ENCODE data around the gene RBMS2. TPM values are rescaled to one million over a fixed set of nuclear protein-coding genes. Genes with fewer than 3 reads are reported as not detected.

RBMS2 gene
- total and polyA plus RNA-seq, 2 donors (not counting 1 experiment from before 2014, with no cell fraction given): 0.81 to 7.6 TPM

DNA sequence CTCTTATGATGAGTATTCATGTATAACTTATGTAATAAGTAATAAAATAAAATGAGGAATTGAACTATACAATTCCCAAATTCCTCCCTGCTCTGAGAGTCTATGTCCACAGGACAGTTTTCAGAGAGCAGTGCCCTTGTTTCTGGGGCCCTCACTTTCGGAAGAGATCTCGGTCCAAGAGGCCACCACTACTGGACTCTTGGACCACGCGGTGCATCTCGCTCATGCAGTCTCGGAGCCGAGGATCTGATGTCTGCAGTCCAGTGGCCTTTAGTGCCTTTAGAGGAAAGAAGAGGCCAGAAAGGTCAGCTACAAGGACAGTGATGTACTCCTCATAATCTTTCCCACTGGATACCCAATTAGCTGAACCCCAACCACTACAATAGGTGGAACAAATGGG is 42.0 kb upstream of the RBMS2 start:
- intact Hi-C loops (cut with micrococcal nuclease): no loop called here
- Mint-ChIP-seq H3K27me3 (no peaks in the 10 kb centered on the region), H3K27ac (no peak overlapping the region), H3K4me3 (no peak overlapping the region), H3K9me3 (ENCODE audit: insufficient read depth) (no peaks in the 10 kb centered on the region), H3K4me1 (peaks cover 5% of the 10 kb centered on the region)
- Histone ChIP-seq H4K20me1 (ENCODE audit: control insufficient read depth, insufficient read depth, low read length, poor library complexity, severe bottlenecking) (no peaks in the 10 kb centered on the region), H3K4me1 (ENCODE audit: control insufficient read depth in 2 of 2, insufficient read depth in 2 of 2, low read length in 2 of 2) (no peaks in the 10 kb centered on the region), H2AFZ (ENCODE audit: insufficient read depth, low read depth, low read length, poor library complexity, severe bottlenecking) (no peak overlapping the region), H3K27me3 (replicated peaks in 1 of 4; ENCODE audit: control extremely low read depth in 1 of 4, control insufficient read depth in 3 of 4, insufficient read depth in 4 of 4, low read length in 3 of 4) (no peaks in the 10 kb centered on the region), H3K36me3 (replicated peaks in 1 of 2; ENCODE audit: control extremely low read depth in 1 of 2, control insufficient read depth in 1 of 2, extremely low read depth in 1 of 2, insufficient read depth in 2 of 2, low read length in 1 of 2) (no peaks in the 10 kb centered on the region), H3K9ac (ENCODE audit: low read length) (no peak overlapping the region), H3K9me3 (ENCODE audit: control extremely low read depth in 1 of 3, control insufficient read depth in 2 of 3, insufficient read depth in 1 of 3, low read length in 2 of 3) (no peaks in the 10 kb centered on the region), H3K27ac (ENCODE audit: low read length in 2 of 2) (no peak overlapping the region), H3K4me2 (replicated peaks; ENCODE audit: low read depth, low read length, poor library complexity, severe bottlenecking) (no peak overlapping the region), H3K4me3 (ENCODE audit: control extremely low read depth in 1 of 5, extremely low read depth in 1 of 5, insufficient read depth in 1 of 5, low read depth in 2 of 5, low read length in 4 of 5) (no peak overlapping the region), H3K79me2 (ENCODE audit: control insufficient read depth, insufficient read depth, low read length) (peaks cover 20% of the 10 kb centered on the region)
- POLR2A ChIA-PET: no interaction called here
- WGBS (ENCODE audit: insufficient coverage): 100% methylated on average over 2 of the region's 7 CpGs
- DNase-seq (no peak), ATAC-seq (ENCODE audit: low read depth) (no peak)
- CTCF ChIA-PET: no interaction called here
- TF ChIP-seq CTCF (IDR thresholded peaks at IDR 0.05): no peak
- no peak for TF ChIP-seq EZH2 (IDR thresholded peaks at IDR 0.05; ENCODE audit: borderline replicate concordance, insufficient read depth, low read depth, low read length, poor library complexity, severe bottlenecking)

GRCh38 chr12:56484566-56484965 is 37.1 kb upstream of the RBMS2 start:
- POLR2A ChIA-PET: no interaction called here

More at GRCh38 chr12:56484566-56484965, 37.1 kb upstream of the RBMS2 start:
- Histone ChIP-seq H3K79me2 (ENCODE audit: control insufficient read depth, insufficient read depth, low read length) (peaks cover 5% of the 10 kb centered on the region), H3K36me3 (replicated peaks in 1 of 2; ENCODE audit: control extremely low read depth in 1 of 2, control insufficient read depth in 1 of 2, extremely low read depth in 1 of 2, insufficient read depth in 2 of 2, low read length in 1 of 2) (no peaks in the 10 kb centered on the region), H3K27ac (ENCODE audit: low read length in 2 of 2) (no peak overlapping the region), H2AFZ (ENCODE audit: insufficient read depth, low read depth, low read length, poor library complexity, severe bottlenecking) (no peak overlapping the region), H3K9me3 (ENCODE audit: control extremely low read depth in 1 of 3, control insufficient read depth in 2 of 3, insufficient read depth in 1 of 3, low read length in 2 of 3) (no peaks in the 10 kb centered on the region), H3K4me3 (ENCODE audit: control extremely low read depth in 1 of 5, extremely low read depth in 1 of 5, insufficient read depth in 1 of 5, low read depth in 2 of 5, low read length in 4 of 5) (no peak overlapping the region), H4K20me1 (ENCODE audit: control insufficient read depth, insufficient read depth, low read length, poor library complexity, severe bottlenecking) (no peaks in the 10 kb centered on the region), H3K4me2 (replicated peaks; ENCODE audit: low read depth, low read length, poor library complexity, severe bottlenecking) (no peak overlapping the region), H3K4me1 (ENCODE audit: control insufficient read depth in 2 of 2, insufficient read depth in 2 of 2, low read length in 2 of 2) (peaks cover 0 to 19% of the 10 kb centered on the region in 2 donors), H3K9ac (ENCODE audit: low read length) (no peak overlapping the region), H3K27me3 (replicated peaks in 1 of 4; ENCODE audit: control extremely low read depth in 1 of 4, control insufficient read depth in 3 of 4, insufficient read depth in 4 of 4, low read length in 3 of 4) (no peaks in the 10 kb centered on the region)
- peaks cover 23% of the 10 kb centered on the region for H3K4me1 Mint-ChIP-seq
- ATAC-seq (ENCODE audit: low read depth) (no peak), DNase-seq (no peak)
- no peak for TF ChIP-seq CTCF (IDR thresholded peaks at IDR 0.05)
- no peak overlapping the region for H3K27ac Mint-ChIP-seq
- no peak overlapping the region for H3K4me3 Mint-ChIP-seq
- no CpG with 5 or more reads among the region's 1 CpG for WGBS (ENCODE audit: insufficient coverage)
- peaks cover 5% of the 10 kb centered on the region for H3K27me3 Mint-ChIP-seq
- intact Hi-C loops (cut with micrococcal nuclease): no loop called here
- CTCF ChIA-PET: no interaction called here
- H3K9me3 Mint-ChIP-seq (ENCODE audit: insufficient read depth): no peaks in the 10 kb centered on the region
